Measurements from ENCODE around the gene SLC12A5.
A peak's percentile ranks its signal among the peaks of the same experiment; 100 is the strongest.

SLC12A5 gene

GRCh38 chr20:46084805-46085178 is 55.8 kb downstream of the SLC12A5 start (continued):
- TF ChIP-seq ZNF837 (tag by site-specific recombination; IDR thresholded peaks at IDR 0.05) (no peak), PRDM4 (tag by site-specific recombination; IDR thresholded peaks at IDR 0.05) (no peak), ZNF350 (tag by site-specific recombination; IDR thresholded peaks at IDR 0.05) (no peak), ZNF555 (tag by site-specific recombination; conservative IDR thresholded peaks at IDR 0.05) (no peak), ZNF704 (tag by site-specific recombination; IDR thresholded peaks at IDR 0.05) (no peak), CTCF (tag by site-specific recombination; IDR thresholded peaks at IDR 0.05) (no peak)

GRCh38 chr20:46085179-46085851 is 56.3 kb downstream of the SLC12A5 start:
- Histone ChIP-seq H3K4me1 (ENCODE audit: control insufficient read depth, insufficient read depth, low read length) (peaks cover 30% of the 10 kb centered on the region), H3K36me3 (ENCODE audit: control insufficient read depth in 2 of 2, insufficient read depth in 1 of 2, low read length in 2 of 2) (no peaks in the 10 kb centered on the region), H3K9me3 (ENCODE audit: control insufficient read depth, insufficient read depth, low read depth, low read length) (no peaks in the 10 kb centered on the region), H3K27ac (ENCODE audit: extremely low read depth, low read depth, low read length) (no peak overlapping the region), H3K4me3 (ENCODE audit: low read depth, low read length) (no peak overlapping the region)
- POLR2A ChIA-PET = no interaction called here
- CTCF ChIA-PET = interaction anchor here (0.6 to 2.5 kb wide), 8 partner anchors 9 to 346 kb away, joined by 3 to 18 read pairs (median 4); no protein-coding TSS in a partner anchor
- TF ChIP-seq SCRT1 (tag by site-specific recombination; IDR thresholded peaks at IDR 0.05; ENCODE audit: borderline replicate concordance) (peak; percentile 75; the same call in 1 of the 2 replicates), REPIN1 (tag by site-specific recombination; IDR thresholded peaks at IDR 0.05; ENCODE audit: low read depth) (no peak), ZNF626 (tag by site-specific recombination; IDR thresholded peaks at IDR 0.05) (no peak), SALL2 (tag by site-specific recombination; IDR thresholded peaks at IDR 0.05; ENCODE audit: borderline replicate concordance) (no peak), ZNF560 (tag by site-specific recombination; IDR thresholded peaks at IDR 0.05; ENCODE audit: borderline replicate concordance) (no peak), ZFP41 (tag by site-specific recombination; IDR thresholded peaks at IDR 0.05; ENCODE audit: borderline replicate concordance) (no peak), SETDB1 (IDR thresholded peaks at IDR 0.05; ENCODE audit: insufficient read length, low read length) (no peak), MYNN (tag by site-specific recombination; IDR thresholded peaks at IDR 0.05; ENCODE audit: borderline replicate concordance) (no peak), PBX3 (CRISPR knock-in tag; IDR thresholded peaks at IDR 0.05) (no peak), EGR2 (tag by site-specific recombination; IDR thresholded peaks at IDR 0.05; ENCODE audit: low read depth) (peak; percentile 95), CTCF (tag by site-specific recombination; IDR thresholded peaks at IDR 0.05) (no peak), ZNF544 (tag by site-specific recombination; IDR thresholded peaks at IDR 0.05) (no peak), KLF16 (tag by site-specific recombination; IDR thresholded peaks at IDR 0.05) (peak; percentile 91), ZNF513 (tag by site-specific recombination; IDR thresholded peaks at IDR 0.05) (no peak), ZNF639 (tag by site-specific recombination; IDR thresholded peaks at IDR 0.05) (peak; percentile 97), ZNF23 (tag by site-specific recombination; IDR thresholded peaks at IDR 0.05; ENCODE audit: borderline replicate concordance) (no peak), ZNF501 (tag by site-specific recombination; IDR thresholded peaks at IDR 0.05) (0 out of 2 replicates have a peak, but pooled peaks have one; percentile 55)
